Measurements from ENCODE around the gene UBE3B.

UBE3B gene

DNA sequence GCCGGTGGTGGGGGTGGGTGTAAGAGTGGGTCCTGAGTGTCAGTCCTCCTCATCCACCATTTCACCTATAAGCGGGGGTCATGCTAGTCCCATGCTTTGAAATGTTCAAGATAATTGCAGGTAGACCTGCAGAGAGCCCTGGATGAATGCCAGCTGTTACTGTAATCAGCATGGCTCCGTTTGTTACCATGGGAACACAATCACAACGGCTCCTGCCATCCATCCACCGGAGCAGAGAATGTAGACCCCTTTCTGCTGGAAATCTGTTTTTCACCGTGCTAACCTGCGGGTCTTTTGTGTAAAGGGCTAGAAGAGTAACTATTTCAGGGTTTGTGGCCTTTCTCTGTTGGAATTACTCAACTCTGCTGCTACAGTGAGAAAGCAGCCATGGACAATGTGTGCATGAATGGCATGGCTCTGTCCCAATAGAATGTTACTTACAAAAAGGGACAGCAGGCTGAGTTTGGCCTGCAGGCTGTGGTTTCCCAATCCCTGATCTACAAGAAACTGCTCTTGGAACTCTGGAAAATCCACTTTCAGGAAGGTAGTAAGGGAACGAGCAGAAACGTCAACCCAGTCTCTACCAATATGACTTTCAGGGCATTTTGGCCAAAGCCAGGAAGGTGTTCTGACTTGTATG is 36.5 kb upstream of the UBE3B start:
- DNase-seq (ENCODE audit: extremely low spot score), result no peak
- TF ChIP-seq, protein P1, sequence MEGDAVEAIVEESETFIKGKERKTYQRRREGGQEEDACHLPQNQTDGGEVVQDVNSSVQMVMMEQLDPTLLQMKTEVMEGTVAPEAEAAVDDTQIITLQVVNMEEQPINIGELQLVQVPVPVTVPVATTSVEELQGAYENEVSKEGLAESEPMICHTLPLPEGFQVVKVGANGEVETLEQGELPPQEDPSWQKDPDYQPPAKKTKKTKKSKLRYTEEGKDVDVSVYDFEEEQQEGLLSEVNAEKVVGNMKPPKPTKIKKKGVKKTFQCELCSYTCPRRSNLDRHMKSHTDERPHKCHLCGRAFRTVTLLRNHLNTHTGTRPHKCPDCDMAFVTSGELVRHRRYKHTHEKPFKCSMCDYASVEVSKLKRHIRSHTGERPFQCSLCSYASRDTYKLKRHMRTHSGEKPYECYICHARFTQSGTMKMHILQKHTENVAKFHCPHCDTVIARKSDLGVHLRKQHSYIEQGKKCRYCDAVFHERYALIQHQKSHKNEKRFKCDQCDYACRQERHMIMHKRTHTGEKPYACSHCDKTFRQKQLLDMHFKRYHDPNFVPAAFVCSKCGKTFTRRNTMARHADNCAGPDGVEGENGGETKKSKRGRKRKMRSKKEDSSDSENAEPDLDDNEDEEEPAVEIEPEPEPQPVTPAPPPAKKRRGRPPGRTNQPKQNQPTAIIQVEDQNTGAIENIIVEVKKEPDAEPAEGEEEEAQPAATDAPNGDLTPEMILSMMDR (IDR thresholded peaks at IDR 0.05; ENCODE audit: control extremely low read depth, extremely low read depth, low read depth, missing control alignments), result no peak
- ChIA-PET CTCF (interaction anchor here (2.6 kb wide), 1 partner anchor 13 kb away, joined by 10 read pairs; no protein-coding TSS in a partner anchor), POLR2A (no interaction called here)

- TF ChIP-seq, protein P1 (IDR thresholded peaks at IDR 0.05; ENCODE audit: control extremely low read depth, extremely low read depth, low read depth, missing control alignments), result no peak
- POLR2A ChIA-PET, result no interaction called here
- DNase-seq (ENCODE audit: extremely low spot score), result no peak
- CTCF ChIA-PET, result interaction anchor here (0.9 to 2.6 kb wide), 4 partner anchors 9 to 76 kb away, joined by 3 to 10 read pairs (median 6); no protein-coding TSS in a partner anchor
These were observed 33.6 kb upstream of the UBE3B start for GRCh38 chr12:109443794-109444193.

DNA sequence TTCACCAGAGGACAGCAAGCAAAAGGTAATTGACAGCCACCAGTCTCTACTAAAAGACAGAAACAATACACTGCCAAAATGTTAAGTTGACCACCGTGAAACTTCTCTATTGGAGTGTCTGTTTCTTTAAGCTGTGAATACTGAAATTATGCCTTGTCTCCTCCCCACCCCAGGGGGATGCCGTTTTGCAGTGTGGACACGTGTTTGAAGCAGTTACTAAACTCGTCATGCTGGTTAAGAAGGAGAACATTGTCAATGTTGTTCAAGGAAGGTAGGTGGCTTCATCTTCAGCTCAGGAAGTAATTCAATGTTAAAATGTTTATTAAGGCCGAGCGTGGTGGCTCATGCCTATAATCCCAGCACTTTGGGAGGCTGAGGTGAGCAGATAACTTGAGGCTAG is 33.2 kb upstream of the UBE3B start:
- POLR2A ChIA-PET, result no interaction called here
- no peak for DNase-seq (ENCODE audit: extremely low spot score)
- TF ChIP-seq, protein P1 (IDR thresholded peaks at IDR 0.05; ENCODE audit: control extremely low read depth, extremely low read depth, low read depth, missing control alignments), result no peak
- CTCF ChIA-PET, result interaction anchor here (1.1 to 1.8 kb wide), 3 partner anchors 10 to 75 kb away, joined by 3 to 6 read pairs (median 4); no protein-coding TSS in a partner anchor

GRCh38 chr12:109445191-109445609 is 32.2 kb upstream of the UBE3B start:
- ChIA-PET POLR2A (no interaction called here), CTCF (interaction anchor here (1.1 kb wide), 1 partner anchor 17 kb away, joined by 4 read pairs; no protein-coding TSS in a partner anchor)
- DNase-seq (ENCODE audit: extremely low spot score), result no peak
- TF ChIP-seq, protein P1 (IDR thresholded peaks at IDR 0.05; ENCODE audit: control extremely low read depth, extremely low read depth, low read depth, missing control alignments), result no peak

DNA sequence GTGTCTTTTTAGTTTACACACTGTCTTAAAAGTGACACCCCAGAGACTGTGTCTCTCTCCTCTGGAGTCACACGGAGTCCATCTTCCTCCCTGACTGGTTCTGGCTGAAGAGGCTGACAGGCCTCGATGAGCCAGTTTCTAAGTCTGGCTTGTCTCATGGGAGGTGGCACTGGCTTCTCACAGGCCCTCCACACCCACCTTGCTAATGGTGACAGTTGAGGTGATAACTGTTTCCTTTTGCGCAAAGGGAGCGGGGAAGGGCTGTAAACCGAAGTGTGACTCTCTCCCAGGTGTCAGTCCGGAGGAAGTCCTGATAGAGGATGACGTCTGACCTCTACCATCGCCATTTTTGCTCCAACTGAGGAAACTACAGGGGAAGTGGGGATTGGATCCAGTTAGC is 30.6 kb upstream of the UBE3B start:
- POLR2A ChIA-PET, result no interaction called here
- TF ChIP-seq, protein P1 (IDR thresholded peaks at IDR 0.05; ENCODE audit: control extremely low read depth, extremely low read depth, low read depth, missing control alignments), result no peak
- no peak for DNase-seq (ENCODE audit: extremely low spot score)
- CTCF ChIA-PET, result interaction anchor here (1.2 to 2.4 kb wide), 3 partner anchors 10 to 18 kb away, joined by 3 to 6 read pairs (median 4); no protein-coding TSS in a partner anchor

GRCh38 chr12:109447482-109447881 is 30.0 kb upstream of the UBE3B start:
- POLR2A ChIA-PET, result no interaction called here
- DNase-seq (ENCODE audit: extremely low spot score), result no peak
- CTCF ChIA-PET, result interaction anchor here (1.2 to 2.4 kb wide), 3 partner anchors 11 to 19 kb away, joined by 3 to 6 read pairs (median 4); no protein-coding TSS in a partner anchor
- TF ChIP-seq, protein P1 (IDR thresholded peaks at IDR 0.05; ENCODE audit: control extremely low read depth, extremely low read depth, low read depth, missing control alignments), result no peak
